HG02852 (cell line): ENCODE measurements around the gene DPYSL5.

ENCODE experiments used
- ATAC-seq: cut with Tn5 transposase; IDR thresholded peaks from one replicate; pipeline ENCODE4 v1.9.1; 2021; ENCODE audit warnings: mild to moderate bottlenecking, moderate library complexity; ENCODE audit not compliant: unreplicated experiment

Gene DPYSL5

GRCh38 chr2:26957041-26957440 is 109.1 kb downstream of the DPYSL5 start:
- no peak for ATAC-seq

GRCh38 chr2:26957534-26957933 is 109.6 kb downstream of the DPYSL5 start:
- no peak for ATAC-seq

- ATAC-seq, result no peak
Measured at GRCh38 chr2:26959331-26959730, 111.4 kb downstream of the DPYSL5 start.

GRCh38 chr2:26964446-26965130 is 116.7 kb downstream of the DPYSL5 start:
- no peak for ATAC-seq

GRCh38 chr2:26968001-26968400 is 120.1 kb downstream of the DPYSL5 start:
- ATAC-seq, result no peak

- ATAC-seq, result no peak
Measured at GRCh38 chr2:26969077-26969844, 121.3 kb downstream of the DPYSL5 start.

GRCh38 chr2:26970244-26970927 is 122.5 kb downstream of the DPYSL5 start, which contains the start of gene MAPRE3:
TSS of gene MAPRE3 (plus strand) at chr2:26970637. CDS start at chr2:27022219, 51,582 bp downstream.
- peak; percentile 70 for ATAC-seq

GRCh38 chr2:26970928-26971627 is 123.1 kb downstream of the DPYSL5 start:
- ATAC-seq, result no peak

- ATAC-seq, result no peak
Measured at GRCh38 chr2:26971911-26972786, 124.2 kb downstream of the DPYSL5 start.

GRCh38 chr2:26974352-26974751 is 126.4 kb downstream of the DPYSL5 start:
- no peak for ATAC-seq

- no peak for ATAC-seq
Measured at GRCh38 chr2:26975102-26975501, 127.2 kb downstream of the DPYSL5 start.

- no peak for ATAC-seq
Measured at GRCh38 chr2:26975656-26976055, 127.7 kb downstream of the DPYSL5 start.

- no peak for ATAC-seq
Measured at GRCh38 chr2:26976237-26976636, 128.3 kb downstream of the DPYSL5 start.

GRCh38 chr2:26977012-26977411 is 129.1 kb downstream of the DPYSL5 start:
- no peak for ATAC-seq

- ATAC-seq, result no peak
Measured at GRCh38 chr2:26978061-26978596, 130.2 kb downstream of the DPYSL5 start.

- no peak for ATAC-seq
Measured at GRCh38 chr2:26979741-26980140, 131.8 kb downstream of the DPYSL5 start.

GRCh38 chr2:26980971-26981370 is 133.0 kb downstream of the DPYSL5 start:
- no peak for ATAC-seq

- no peak for ATAC-seq
Measured at GRCh38 chr2:26982102-26982742, 134.3 kb downstream of the DPYSL5 start.

- no peak for ATAC-seq
Measured at GRCh38 chr2:26983746-26984145, 135.8 kb downstream of the DPYSL5 start.
